Activated CD8-positive, alpha-beta memory T cell treated with anti-CD3 and anti-CD28 coated beads for 36 hours (primary cell): Measurements from ENCODE around the gene FBXO9. TPM values are rescaled to one million over a fixed set of nuclear protein-coding genes. Genes with fewer than 3 reads are reported as not detected.

ENCODE experiments used
- total RNA-seq, 2 experiments: library from RNA; stranded (reverse); gene quantifications; one replicate each; pipeline ENCODE4 v1.2.3, GENCODE V29; 2021

FBXO9 gene
- total RNA-seq, 2 experiments from 2014 or later, result 56.9 to 59.4 TPM

Other genes starting within 250 kb of the FBXO9 start
- not detected for gene GSTA5, start 224.6 kb upstream of the FBXO9 start, total RNA-seq
- not detected for gene GSTA3, start 155.7 kb upstream of the FBXO9 start, total RNA-seq
- gene GSTA4, start 70.1 kb upstream of the FBXO9 start, total RNA-seq, result 1 to 10 TPM; 8.4 to 8.6 TPM
- 1 to 10 TPM; 7.8 to 8.1 TPM for gene CILK1, start 3.6 kb upstream of the FBXO9 start, total RNA-seq
- gene GCM1, start 83.4 kb downstream of the FBXO9 start, total RNA-seq, result under 1 TPM in 1 of 2 experiments, not detected in 1; 0.06 TPM